SU-DHL-6 (cell line): Measurements from ENCODE around the gene GBX2.

ENCODE experiments used
- H2AFZ ChIP-seq: fragments of 200-600 bp; sonication (generic); 2 replicates; pipeline ENCODE4 v1.6.1; 2014; ENCODE audit warnings: low read depth, mild to moderate bottlenecking, moderate library complexity, mixed read lengths, antibody characterized with exemption, low read length; ENCODE audit not compliant: severe bottlenecking
- H3F3A ChIP-seq: fragments of 200-600 bp; shearing (Covaris generic); 2 replicates; pipeline ENCODE4 v1.6.0; 2016; ENCODE audit warnings: antibody characterized with exemption, mild to moderate bottlenecking; ENCODE audit not compliant: insufficient read depth
- H3K27ac ChIP-seq: fragments of 200-600 bp; sonication (generic); 2 replicates; pipeline ENCODE4 v1.5.1; 2016; ENCODE audit warnings: low read depth, mild to moderate bottlenecking, low read length, moderate library complexity, mixed read lengths
- H3K27me3 ChIP-seq: fragments of 200-600 bp; sonication (generic), shearing (Covaris generic); 2 replicates; pipeline ENCODE4 v1.6.0; 2014; ENCODE audit warnings: mild to moderate bottlenecking, low read length
- H3K36me3 ChIP-seq: fragments of 200-600 bp; sonication (generic); 2 replicates; pipeline ENCODE4 v1.6.1; 2014; ENCODE audit warnings: mild to moderate bottlenecking, low read length, mixed read lengths
- H3K4me2 ChIP-seq: fragments of 300-600, 200-600 bp; shearing (Covaris generic), sonication (generic); 2 replicates; pipeline ENCODE4 v1.6.0; 2014; ENCODE audit warnings: low read length, low read depth, mild to moderate bottlenecking; ENCODE audit not compliant: poor library complexity, severe bottlenecking
- H3K4me3 ChIP-seq: fragments of 200-600 bp; sonication (generic); 2 replicates; pipeline ENCODE4 v1.5.1; 2014; ENCODE audit warnings: antibody characterized with exemption, low read length, mild to moderate bottlenecking, mixed read lengths; ENCODE audit not compliant: insufficient read depth, poor library complexity, severe bottlenecking
- H3K79me2 ChIP-seq: fragments of 200-600 bp; sonication (generic); 2 replicates; pipeline ENCODE4 v1.6.1; 2014; ENCODE audit warnings: mild to moderate bottlenecking, low read length, moderate library complexity; ENCODE audit not compliant: insufficient read depth
- H3K9ac ChIP-seq: fragments of 200-600 bp; sonication (generic); 2 replicates; pipeline ENCODE4 v1.7.0; 2014; ENCODE audit warnings: mild to moderate bottlenecking, low read length
- H3K9me2 ChIP-seq: fragments of 200-600 bp; sonication (generic); replicated peaks from 2 replicates; pipeline ENCODE4 v1.6.1; 2014; ENCODE audit warnings: low read length; ENCODE audit not compliant: insufficient read depth
- H3K9me3 ChIP-seq: fragments of 200-600 bp; sonication (generic); 2 replicates; pipeline ENCODE4 v1.6.1; 2014; ENCODE audit warnings: low read length, mixed read lengths; ENCODE audit not compliant: insufficient read depth
- H4K20me1 ChIP-seq: fragments of 200-600 bp; sonication (generic); 2 replicates; pipeline ENCODE4 v1.6.1; 2014; ENCODE audit warnings: low read depth, mild to moderate bottlenecking, antibody characterized with exemption, low read length, moderate library complexity, mixed read lengths
- CTCF ChIP-seq: fragments of 200-600 bp; sonication (generic); IDR thresholded peaks from one replicate; pipeline ENCODE4 v1.5.1; 2017; ENCODE audit warnings: antibody characterized with exemption, mild to moderate bottlenecking, low read length, moderate library complexity; ENCODE audit not compliant: insufficient read depth, poor library complexity, severe bottlenecking
- EZH2phosphoT487 ChIP-seq: fragments of 200-600 bp; sonication (generic), shearing (Covaris generic); conservative IDR thresholded peaks from 2 replicates; pipeline ENCODE4 v1.6.1; 2018; ENCODE audit warnings: mild to moderate bottlenecking, antibody characterized with exemption, low read length, moderate library complexity, mixed read lengths

The GBX2 gene

GRCh38 chr2:236131073-236131692 is 37.0 kb downstream of the GBX2 start:
- H3K9ac ChIP-seq, result no peak overlapping the region
- H2AFZ ChIP-seq, result no peak overlapping the region
- no peak overlapping the region for H3K27ac ChIP-seq
- TF ChIP-seq CTCF (no peak), EZH2phosphoT487 (no peak)
- H4K20me1 ChIP-seq, result no peaks in the 10 kb centered on the region
- no peaks in the 10 kb centered on the region for H3K9me3 ChIP-seq
- H3K36me3 ChIP-seq, result no peaks in the 10 kb centered on the region
- no peaks in the 10 kb centered on the region for H3K9me2 ChIP-seq
- no peak overlapping the region for H3K4me3 ChIP-seq
- H3K4me2 ChIP-seq, result no peak overlapping the region
- no peaks in the 10 kb centered on the region for H3K27me3 ChIP-seq
- no peaks in the 10 kb centered on the region for H3K79me2 ChIP-seq
- no peaks in the 10 kb centered on the region for H3F3A ChIP-seq

- Histone ChIP-seq H4K20me1 (no peaks in the 10 kb centered on the region), H3K27ac (no peak overlapping the region), H3K36me3 (no peaks in the 10 kb centered on the region)
Observed at GRCh38 chr2:236130349-236130998, 37.7 kb downstream of the GBX2 start.

GRCh38 chr2:236129935-236130334 is 38.3 kb downstream of the GBX2 start:
- no peaks in the 10 kb centered on the region for H3K36me3 ChIP-seq
- H3K4me2 ChIP-seq, result no peak overlapping the region
- no peaks in the 10 kb centered on the region for H3K79me2 ChIP-seq
- no peak for TF ChIP-seq EZH2phosphoT487
- TF ChIP-seq CTCF, result no peak
- no peaks in the 10 kb centered on the region for H4K20me1 ChIP-seq
- H3K9me2 ChIP-seq, result no peaks in the 10 kb centered on the region
- no peaks in the 10 kb centered on the region for H3F3A ChIP-seq
- no peaks in the 10 kb centered on the region for H3K9me3 ChIP-seq
- H3K4me3 ChIP-seq, result no peak overlapping the region
- H3K9ac ChIP-seq, result no peak overlapping the region
- no peak overlapping the region for H3K27ac ChIP-seq
- H3K27me3 ChIP-seq, result no peaks in the 10 kb centered on the region
- no peak overlapping the region for H2AFZ ChIP-seq

More at GRCh38 chr2:236130349-236130998, 37.7 kb downstream of the GBX2 start:
- no peak for TF ChIP-seq CTCF
- no peak for TF ChIP-seq EZH2phosphoT487
- Histone ChIP-seq H3K4me3 (no peak overlapping the region), H3K9me3 (no peaks in the 10 kb centered on the region), H3F3A (no peaks in the 10 kb centered on the region), H3K4me2 (no peak overlapping the region), H3K9me2 (no peaks in the 10 kb centered on the region), H2AFZ (no peak overlapping the region), H3K9ac (no peak overlapping the region), H3K79me2 (no peaks in the 10 kb centered on the region), H3K27me3 (no peaks in the 10 kb centered on the region)
